GM19043 (cell line): ENCODE results near the gene LMX1A.
A peak's percentile ranks its signal among the peaks of the same experiment; 100 is the strongest.

Experiments
- ATAC-seq: cut with Tn5 transposase; IDR thresholded peaks from one replicate; pipeline ENCODE4 v1.9.1; 2021; ENCODE audit warnings: low read depth; ENCODE audit not compliant: unreplicated experiment

Gene LMX1A

DNA sequence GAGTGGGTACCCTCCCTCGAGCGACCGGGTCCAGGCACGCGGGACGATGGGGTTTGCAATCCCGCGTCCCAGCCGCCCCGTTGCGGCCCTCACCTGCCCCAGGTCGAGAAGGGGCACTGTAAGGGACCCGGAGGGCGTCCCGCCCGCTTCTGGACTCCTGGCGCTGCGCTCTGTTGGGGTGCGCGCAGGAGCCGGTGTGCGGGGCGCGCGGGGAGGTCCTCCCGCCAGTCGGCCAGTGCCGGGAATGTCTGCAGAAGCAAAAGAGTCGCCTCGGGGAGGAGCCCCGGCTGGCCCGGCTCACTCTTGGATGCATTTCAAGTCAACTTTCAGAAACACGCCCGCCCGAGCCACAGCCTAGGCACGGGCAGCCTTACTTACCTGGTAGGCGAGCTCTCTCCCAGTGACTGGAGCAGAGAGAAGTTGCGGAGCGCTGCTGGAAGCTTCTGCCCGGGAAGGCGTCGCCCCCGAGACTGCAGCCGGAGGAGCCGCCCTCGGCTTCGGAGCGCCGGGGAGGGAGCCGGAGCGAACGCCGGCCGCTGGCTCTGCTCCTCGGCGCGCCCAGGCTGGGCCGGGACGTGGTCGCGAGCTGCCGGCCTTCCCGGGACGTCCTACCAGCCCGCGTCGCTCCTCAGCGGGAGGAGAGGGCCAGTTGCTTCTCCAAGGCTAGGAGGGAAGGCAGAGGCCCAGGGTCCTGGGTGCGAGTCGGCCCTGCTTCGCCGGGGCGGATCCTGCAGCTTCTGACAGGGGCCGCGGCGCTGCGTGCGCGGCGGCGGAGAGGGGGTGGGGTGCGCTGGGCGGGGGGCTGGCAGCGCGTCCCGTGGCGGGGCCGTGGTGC lies at the start of gene LMX1A:
Gene LMX1A (minus strand): TSS at position 739 of the 835 bp plus-strand sequence. CDS start 1,156 bp downstream, outside the sequence.
- no peak for ATAC-seq

DNA sequence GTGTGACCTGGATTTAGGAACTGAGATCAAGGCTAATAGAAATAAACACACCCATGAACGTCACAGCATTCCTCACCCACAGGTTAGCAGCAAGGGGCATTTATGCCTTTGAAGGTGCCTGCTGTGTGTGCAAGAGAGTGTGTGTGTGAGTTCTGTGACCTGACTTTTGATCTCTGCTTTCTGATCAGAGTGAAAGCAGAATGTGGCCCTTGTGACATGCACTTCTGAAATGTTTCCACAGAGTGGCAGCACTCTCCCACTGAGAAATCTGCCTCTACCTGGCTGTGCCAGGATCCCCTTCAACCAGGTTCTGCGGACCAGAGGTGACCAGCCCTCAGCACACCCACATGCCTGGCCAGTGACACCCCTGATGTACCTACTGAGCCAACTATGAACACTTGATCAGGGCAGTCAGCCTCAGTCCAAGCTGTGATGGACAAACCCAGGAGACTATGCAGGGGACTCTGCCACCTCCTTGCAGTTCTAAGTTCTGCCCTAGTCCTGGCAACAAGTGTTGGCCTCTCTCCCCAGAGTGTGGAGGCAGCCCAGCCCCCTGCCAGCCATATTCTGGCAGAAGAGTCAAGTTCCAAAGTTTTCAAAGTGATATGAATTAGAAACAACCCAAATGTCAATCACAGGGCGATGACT lies 47.4 kb upstream of the LMX1A start:
- ATAC-seq = peak; percentile 57

GRCh38 chr1:165402517-165403111 lies 46.1 kb upstream of the LMX1A start:
- no peak for ATAC-seq

GRCh38 chr1:165397944-165398343 lies 41.4 kb upstream of the LMX1A start:
- no peak for ATAC-seq

DNA sequence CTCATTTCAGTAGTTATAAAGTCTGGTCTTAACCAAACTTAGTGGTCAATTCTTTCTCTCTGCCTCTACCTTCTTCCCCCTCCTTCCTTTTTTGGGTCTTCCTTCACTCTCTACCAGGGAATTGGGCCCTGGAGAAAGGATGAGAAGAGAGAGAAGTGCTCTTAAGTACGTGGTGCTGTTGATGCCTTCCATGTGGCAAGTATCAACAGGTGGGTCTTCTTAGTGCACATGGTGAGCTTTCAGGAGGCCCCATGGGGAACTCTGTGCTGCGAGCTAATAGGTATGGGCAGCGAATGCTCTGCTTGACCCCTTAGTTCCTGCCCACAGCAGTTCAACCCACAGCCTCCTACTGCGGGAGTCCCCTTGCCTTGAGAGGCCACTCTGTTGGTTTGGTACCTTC lies 39.4 kb upstream of the LMX1A start:
- no peak for ATAC-seq

GRCh38 chr1:165395478-165395877 lies 39.0 kb upstream of the LMX1A start:
- no peak for ATAC-seq

DNA sequence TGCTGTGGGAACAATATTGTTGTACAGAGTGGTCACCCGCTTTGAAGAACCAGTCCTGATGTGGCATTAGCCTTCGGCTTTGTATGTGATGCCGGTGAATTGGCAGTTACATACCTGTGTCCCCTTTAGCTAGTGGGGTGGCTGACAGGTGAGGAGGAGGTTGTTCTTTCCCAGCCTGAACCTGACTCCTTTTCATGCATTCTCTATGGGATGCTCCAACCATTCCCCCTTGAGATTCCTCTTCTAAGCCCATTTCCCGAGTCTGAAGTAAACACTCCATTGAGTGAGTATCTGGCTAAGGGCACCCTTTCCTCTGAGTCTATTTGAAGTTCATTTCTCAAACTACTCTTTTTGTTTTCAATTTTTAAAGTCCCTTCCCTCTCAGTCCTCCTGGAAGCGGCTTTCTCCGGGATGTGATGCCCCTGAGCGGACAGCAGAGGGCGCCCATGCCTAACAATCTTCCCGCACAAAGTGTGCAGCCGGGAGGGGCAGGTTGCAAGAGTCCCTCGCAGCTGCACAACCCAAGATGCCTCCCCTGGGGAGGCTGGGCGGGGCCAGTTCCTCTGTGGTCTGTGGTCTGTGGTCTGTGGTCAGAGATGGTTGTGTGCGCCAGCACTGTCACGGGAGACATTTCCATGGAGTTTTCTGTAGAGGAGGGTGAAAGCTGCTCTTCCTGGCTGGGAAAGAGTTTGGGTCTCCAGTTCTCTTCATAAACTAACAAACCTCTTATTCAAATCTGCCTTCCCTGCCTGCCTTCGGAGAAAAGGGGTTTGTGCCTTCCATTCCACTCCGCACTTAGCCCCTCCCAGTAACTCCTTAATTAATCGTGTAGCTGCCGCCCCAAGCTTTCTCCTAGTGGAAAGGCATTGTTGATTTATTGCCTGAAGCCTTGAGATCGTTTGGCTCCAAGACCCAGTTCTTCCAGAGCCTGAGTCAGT lies 36.4 kb upstream of the LMX1A start:
- peak; percentile 99 for ATAC-seq

DNA sequence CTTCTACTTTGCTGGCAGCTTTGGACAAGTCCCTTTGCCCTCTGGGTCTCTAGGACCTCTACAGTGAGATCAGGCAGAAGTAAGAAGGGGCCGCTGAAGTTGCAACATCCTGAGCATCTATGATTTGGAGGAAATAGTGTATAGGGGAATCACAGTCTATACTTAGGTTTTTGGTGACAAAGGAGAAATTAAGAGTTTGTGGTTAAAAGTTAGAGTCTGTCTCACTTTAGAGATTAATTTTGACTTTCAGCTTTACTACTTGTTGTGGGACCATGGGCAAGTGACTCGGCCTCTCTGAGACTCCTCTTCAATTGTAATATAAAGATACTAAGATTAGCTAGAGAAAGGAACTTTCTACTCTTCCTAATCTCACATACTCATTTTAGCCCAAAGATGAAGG lies 33.1 kb upstream of the LMX1A start:
- ATAC-seq = no peak

DNA sequence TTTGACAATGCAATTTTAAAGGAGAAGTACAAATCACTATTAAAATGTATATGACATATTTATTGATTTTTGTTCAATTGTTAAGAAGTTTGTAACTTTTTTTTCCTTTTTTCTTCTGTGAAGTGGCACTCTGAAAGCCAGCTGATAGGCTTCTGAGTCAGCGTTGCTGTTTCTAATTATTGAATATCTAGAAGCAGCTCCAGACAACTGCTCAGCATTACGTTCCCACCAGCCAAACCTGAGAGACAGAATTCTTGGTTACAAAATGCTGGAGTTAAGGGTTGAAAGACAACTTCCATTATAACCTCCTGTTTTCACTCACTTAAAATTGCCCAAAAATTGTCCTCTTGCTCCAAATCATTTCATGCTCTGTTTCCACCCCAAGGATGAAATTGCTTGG lies 31.4 kb upstream of the LMX1A start:
- ATAC-seq = no peak

- ATAC-seq = no peak
Observed at GRCh38 chr1:165387505-165387904, 31.0 kb upstream of the LMX1A start.

DNA sequence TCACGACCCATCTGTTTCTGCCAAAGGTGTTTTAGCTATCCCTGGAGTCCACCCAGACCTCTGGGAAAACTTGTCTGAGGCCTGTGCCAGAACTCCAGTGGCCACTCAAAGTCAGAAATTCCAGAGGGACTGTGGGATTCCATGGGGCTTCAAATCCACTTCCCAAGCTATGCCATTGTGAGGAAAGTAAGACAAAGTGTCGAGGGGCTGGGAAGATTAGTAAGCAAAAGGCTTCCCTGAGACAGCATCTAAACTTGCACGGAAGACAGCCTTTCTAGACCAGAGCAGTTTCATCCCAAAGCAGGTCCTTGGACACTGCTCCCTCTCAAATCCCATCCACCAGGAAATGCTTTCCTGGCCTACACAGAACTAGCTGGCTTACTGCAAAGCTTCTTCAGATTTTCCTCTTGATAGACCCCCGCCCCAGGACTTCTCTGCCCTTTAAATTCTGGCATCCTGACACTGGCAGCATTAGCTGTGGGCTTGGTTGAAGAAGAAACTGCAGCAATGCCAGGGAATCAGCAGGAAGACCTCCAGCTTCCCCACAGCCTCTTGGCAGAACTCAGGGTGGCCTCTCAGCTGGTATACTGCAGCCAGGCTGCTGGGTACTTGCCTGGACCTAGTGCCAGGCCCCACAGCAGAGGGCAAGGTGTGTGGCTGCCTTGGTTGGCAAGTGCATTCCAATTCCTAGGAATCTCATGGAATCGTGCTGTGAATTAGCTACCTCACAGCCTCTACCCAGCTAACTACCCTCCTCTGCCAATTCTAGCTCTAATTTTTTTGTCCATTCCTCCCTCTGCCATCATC lies 27.3 kb upstream of the LMX1A start:
- no peak for ATAC-seq

- ATAC-seq = no peak
Observed at GRCh38 chr1:165383067-165383466, 26.6 kb upstream of the LMX1A start.

DNA sequence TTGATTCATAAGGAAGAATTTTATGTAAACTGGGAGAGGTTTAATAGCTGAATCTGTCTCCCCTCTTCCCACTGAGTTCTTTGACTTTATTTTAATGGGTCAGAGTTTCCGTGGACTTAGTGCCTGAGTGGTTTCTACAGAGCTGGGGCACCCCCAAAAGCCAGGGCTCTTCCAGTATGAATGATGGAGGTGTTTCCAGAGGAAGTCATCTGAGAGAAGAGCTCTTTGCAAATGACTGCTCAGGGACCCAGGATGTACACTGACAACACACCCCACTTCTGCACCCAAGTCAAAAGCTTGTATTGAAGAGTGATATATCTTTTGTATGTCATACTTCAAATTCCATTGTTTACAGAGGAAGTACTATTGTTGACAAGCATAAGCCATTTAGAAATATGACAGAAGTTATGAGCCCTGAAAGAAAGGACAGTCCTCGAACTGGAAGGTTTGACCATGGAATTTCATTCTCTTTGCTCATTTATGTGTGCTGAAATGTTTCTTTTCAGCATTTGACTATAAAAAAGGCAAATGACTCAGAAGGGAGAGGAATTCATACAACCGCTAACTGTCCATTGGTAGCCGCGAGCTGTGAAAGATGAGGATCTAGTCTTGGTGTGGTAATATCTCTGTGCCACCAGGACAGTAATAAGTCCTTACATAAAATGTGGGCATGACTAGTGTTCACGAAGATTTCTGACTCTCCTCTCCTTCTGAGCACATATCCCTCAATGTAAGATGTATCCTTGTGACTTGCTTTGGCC lies 25.4 kb upstream of the LMX1A start:
- ATAC-seq = no peak

DNA sequence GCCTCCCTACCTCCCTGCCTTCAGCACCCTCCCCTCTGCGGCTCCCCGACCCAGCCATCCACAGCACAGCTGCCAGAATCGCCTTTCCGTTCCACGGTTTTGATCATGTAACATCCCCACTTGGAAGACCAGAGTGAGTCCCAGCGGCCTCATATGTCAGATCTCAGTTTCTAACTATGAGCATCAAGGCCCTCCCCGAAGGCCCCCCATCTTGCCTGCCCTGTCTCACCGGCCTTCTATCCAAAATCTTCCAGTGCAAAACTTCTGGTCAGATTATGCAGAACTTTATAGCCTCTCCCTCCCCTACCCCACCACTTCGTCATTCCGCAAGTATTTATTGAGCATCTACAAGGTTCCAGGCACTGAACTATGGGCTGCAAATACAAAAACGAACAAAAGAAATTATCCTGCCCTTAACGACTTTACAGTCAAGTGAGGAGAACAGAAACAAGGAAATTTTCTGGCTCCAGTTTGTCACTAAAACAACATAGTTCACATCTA lies 20.3 kb upstream of the LMX1A start:
- ATAC-seq = no peak

GRCh38 chr1:165376041-165376810 lies 19.7 kb upstream of the LMX1A start:
- no peak for ATAC-seq

DNA sequence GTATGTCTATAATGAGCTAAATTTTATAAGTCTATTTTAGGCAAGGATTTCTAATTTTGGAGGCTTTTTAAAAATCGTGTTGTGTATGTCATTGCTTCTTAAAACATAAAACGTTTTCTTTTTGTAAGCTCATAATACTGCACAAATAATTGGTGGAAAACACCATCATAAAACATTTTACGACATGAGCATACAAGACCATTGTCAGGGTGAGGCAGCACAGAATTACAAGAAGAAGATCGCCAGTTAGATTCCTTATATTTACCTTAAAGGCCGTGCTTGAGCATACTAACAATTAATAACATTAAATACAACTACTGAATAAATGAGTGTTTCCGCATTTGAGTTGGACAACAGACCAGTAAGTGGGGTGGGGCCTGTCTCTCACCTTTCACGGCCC lies 19.1 kb upstream of the LMX1A start:
- ATAC-seq = no peak

- no peak for ATAC-seq
Observed at GRCh38 chr1:165371588-165372225, 15.2 kb upstream of the LMX1A start.
